ENCODE results near the gene LMNTD2.

DNA sequence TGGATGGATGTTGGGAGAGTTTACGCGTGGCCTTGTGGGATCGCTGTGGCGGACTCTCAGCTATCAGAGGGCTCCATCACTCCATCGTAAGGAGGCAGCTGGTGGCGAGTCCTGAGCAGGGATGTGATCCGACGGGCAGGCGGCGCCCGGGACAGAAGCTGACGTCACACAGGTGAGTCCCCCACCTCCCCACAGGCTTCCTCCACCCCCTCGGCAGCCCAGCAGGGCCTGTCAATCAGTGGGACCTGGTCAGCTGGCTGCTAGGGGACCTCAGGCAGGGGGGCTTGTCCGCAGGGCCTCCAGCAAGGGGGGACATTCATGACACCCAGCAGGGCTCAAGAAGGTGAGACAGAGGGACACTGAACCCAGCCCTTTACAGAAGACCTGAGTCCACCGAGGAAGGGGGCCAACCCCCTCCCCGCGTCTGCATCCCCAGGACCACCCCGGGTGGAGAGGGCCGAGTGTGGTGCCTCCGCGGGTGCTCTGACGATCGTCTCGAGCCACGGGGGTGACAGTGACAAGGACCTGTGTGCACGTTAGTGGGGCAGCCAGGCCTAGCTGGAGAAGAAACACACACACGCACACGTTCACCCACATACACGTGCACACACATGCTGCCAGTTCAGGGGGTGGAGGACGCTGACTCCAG, 32.2 kb downstream of the LMNTD2 start:
- TF ChIP-seq EZH2 (IDR thresholded peaks at IDR 0.05; ENCODE audit: borderline replicate concordance) = no peak
- TF ChIP-seq, protein P1, sequence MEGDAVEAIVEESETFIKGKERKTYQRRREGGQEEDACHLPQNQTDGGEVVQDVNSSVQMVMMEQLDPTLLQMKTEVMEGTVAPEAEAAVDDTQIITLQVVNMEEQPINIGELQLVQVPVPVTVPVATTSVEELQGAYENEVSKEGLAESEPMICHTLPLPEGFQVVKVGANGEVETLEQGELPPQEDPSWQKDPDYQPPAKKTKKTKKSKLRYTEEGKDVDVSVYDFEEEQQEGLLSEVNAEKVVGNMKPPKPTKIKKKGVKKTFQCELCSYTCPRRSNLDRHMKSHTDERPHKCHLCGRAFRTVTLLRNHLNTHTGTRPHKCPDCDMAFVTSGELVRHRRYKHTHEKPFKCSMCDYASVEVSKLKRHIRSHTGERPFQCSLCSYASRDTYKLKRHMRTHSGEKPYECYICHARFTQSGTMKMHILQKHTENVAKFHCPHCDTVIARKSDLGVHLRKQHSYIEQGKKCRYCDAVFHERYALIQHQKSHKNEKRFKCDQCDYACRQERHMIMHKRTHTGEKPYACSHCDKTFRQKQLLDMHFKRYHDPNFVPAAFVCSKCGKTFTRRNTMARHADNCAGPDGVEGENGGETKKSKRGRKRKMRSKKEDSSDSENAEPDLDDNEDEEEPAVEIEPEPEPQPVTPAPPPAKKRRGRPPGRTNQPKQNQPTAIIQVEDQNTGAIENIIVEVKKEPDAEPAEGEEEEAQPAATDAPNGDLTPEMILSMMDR (IDR thresholded peaks at IDR 0.05; ENCODE audit: poor library complexity) = no peak
